ENCODE data around the gene FOXE3.

- no peak for TF ChIP-seq CHD2 (IDR thresholded peaks at IDR 0.05; ENCODE audit: low read length, partially characterized antibody)
- TF ChIP-seq CTCF (IDR thresholded peaks at IDR 0.05), result no peak
- no peak for TF ChIP-seq MAX (IDR thresholded peaks at IDR 0.05)
- TF ChIP-seq POLR2A (IDR thresholded peaks at IDR 0.05; ENCODE audit: low read length), result no peak
- no peak for TF ChIP-seq POLR2AphosphoS2 (conservative IDR thresholded peaks at IDR 0.05; ENCODE audit: low read length)
- no peak for TF ChIP-seq CBX8 (IDR thresholded peaks at IDR 0.05)
- no peak for TF ChIP-seq PBX3 (IDR thresholded peaks at IDR 0.05)
- TF ChIP-seq HOXA7 (CRISPR knock-in tag; IDR thresholded peaks at IDR 0.05), result no peak
- TF ChIP-seq RFX5 (IDR thresholded peaks at IDR 0.05), result no peak
- no peak for TF ChIP-seq HDAC2 (IDR thresholded peaks at IDR 0.05)
- TF ChIP-seq FOSL2 (IDR thresholded peaks at IDR 0.05), result no peak
- TF ChIP-seq FOSL2 (CRISPR knock-in tag; IDR thresholded peaks at IDR 0.05), result no peak
Measured at GRCh38 chr1:47456250-47456649, 40.2 kb downstream of the FOXE3 start.

All from A549 (cell line).